Measurements from ENCODE around the gene IFI44.

IFI44 gene

GRCh38 chr1:78712467-78713051 lies 62.9 kb downstream of the IFI44 start:
- DNase-seq = no peak

- no peak for DNase-seq
Observed at GRCh38 chr1:78713297-78713696, 63.7 kb downstream of the IFI44 start.

All from islet precursor cell (in vitro differentiated cells).